Naive thymus-derived CD8-positive, alpha-beta T cell (primary cell): ENCODE results near the gene MGAT4B. TPM values are rescaled to one million over a fixed set of nuclear protein-coding genes. Genes with fewer than 3 reads are reported as not detected.
A peak's percentile ranks its signal among the peaks of the same experiment; 100 is the strongest.
"Not testable (repeated sequence)": the region's sequence is repeated elsewhere in the genome, so short reads cannot be mapped to it uniquely, and the experiment has no call there.

Experiments used
- ATAC-seq, 2 donors: fragments of 150-1000 bp; cut with Tn5 transposase in 1 of 2; sonication (Bioruptor Pico), chemical (Tn5 transposase) in 1 of 2; 1 replicate in 1 of 2; 2 replicates in 1 of 2; pipeline ENCODE4 v1.10.0; 2021; ENCODE audit warnings: mild to moderate bottlenecking in 2 of 2, moderate library complexity in 2 of 2
- POLR2A ChIA-PET: fragments of 350-600 bp; sonication (Branson Sonifier 250); formaldehyde crosslinking; loops from one replicate; lab custom pipeline; 2021; ENCODE audit warnings: antibody characterized with exemption; lab: Charles Lee
- DNase-seq, 10 donors: peaks; one replicate each; pipeline versions ENCODE4 v3.0.0 to v3.0.0-alpha.2; 2020 to 2022
- H3K27ac Mint-ChIP-seq, 10 donors: one replicate each; pipeline ENCODE4 v1.8.0; 2020 to 2022; ENCODE audit warnings: mild to moderate bottlenecking in 10 of 10, mixed read lengths in 10 of 10, moderate library complexity in 4 of 10, inconsistent platforms in 1 of 10
- H3K27me3 Mint-ChIP-seq, 5 donors: one replicate each; pipeline ENCODE4 v1.8.0; 2021 to 2022; ENCODE audit warnings: mixed read lengths in 5 of 5
- H3K36me3 Mint-ChIP-seq, 3 donors: one replicate each; pipeline ENCODE4 v1.8.0; 2020 to 2022; ENCODE audit warnings: mixed read lengths in 3 of 3, mild to moderate bottlenecking in 2 of 3, inconsistent platforms in 1 of 3
- H3K4me1 Mint-ChIP-seq, 4 donors: one replicate each; pipeline ENCODE4 v1.8.0; 2021 to 2022; ENCODE audit warnings: mixed read lengths in 4 of 4
- H3K4me3 Mint-ChIP-seq, 10 donors: one replicate each; pipeline ENCODE4 v1.8.0; 2020 to 2022; ENCODE audit warnings: mild to moderate bottlenecking in 10 of 10, mixed read lengths in 10 of 10, moderate library complexity in 6 of 10, inconsistent platforms in 1 of 10
- H3K9me3 Mint-ChIP-seq, 9 donors: one replicate each; pipeline ENCODE4 v1.8.0; 2020 to 2022; ENCODE audit warnings: mixed read lengths in 9 of 9, mild to moderate bottlenecking in 3 of 9, inconsistent platforms in 1 of 9, moderate library complexity in 1 of 9
- polyA plus RNA-seq, 3 donors: library from polyadenylated mRNA; unstranded; fragments of 300-500 nt; fragmentation: Illumina TruSeq; gene quantifications; one replicate each; pipeline ENCODE4 v1.2.3, GENCODE V29; 2021
- total RNA-seq, 8 experiments: library from RNA in 2 of 8; stranded (reverse) in 2 of 8; gene quantifications; one replicate each; pipeline ENCODE4 v1.2.3 and lab custom pipeline; 2021 to 2026

Gene MGAT4B
- total RNA-seq = 100 to 1,000 TPM; 170 to 175 TPM
- polyA plus RNA-seq = 10 to 100 TPM in 2 of 3 donors, 1 to 10 TPM in 1; 7.8 to 20.9 (median 13.5) TPM
- 45.8 to 133 (median 70.4) reads per million in 6 experiments for total RNA-seq (lab: John Stamatoyannopoulos, UW)

GRCh38 chr5:179806250-179807048 lies at the start of gene MGAT4B:
TSS of gene MGAT4B (minus strand) at chr5:179806866. CDS start at chr5:179806583, 283 bp downstream.
- DNase-seq (peak in 7 of 10 donors; percentile 41 to 61 (median 54)), ATAC-seq (peak; percentile 73 to 74)
- peak within 1 kb of the TSS in 5 of 10 donors; percentile 15 to 78 (median 65) for H3K27ac Mint-ChIP-seq
- H3K27me3 Mint-ChIP-seq = peaks cover 0 to 3% (median 0%) of the 10 kb centered on the region in 5 donors
- H3K36me3 Mint-ChIP-seq = peaks cover 0 to 4% (median 2%) of the 10 kb centered on the region in 3 donors
- peaks cover 22 to 41% (median 36%) of the 10 kb centered on the region in 4 donors for H3K4me1 Mint-ChIP-seq
- POLR2A ChIA-PET = interaction anchor here (0.6 to 7.8 kb wide), 11 partner anchors 10 to 183 kb away, joined by 3 to 154 read pairs (median 5); partner anchors contain the start of genes HNRNPH1, LTC4S, MRNIP and SQSTM1
- peak within 1 kb of the TSS; percentile 62 to 88 (median 78) for H3K4me3 Mint-ChIP-seq
- no peaks in the 10 kb centered on the region for H3K9me3 Mint-ChIP-seq

- Mint-ChIP-seq H3K27ac (no peak overlapping the region), H3K27me3 (no peaks in the 10 kb centered on the region), H3K4me3 (no peak overlapping the region), H3K36me3 (peaks cover 0 to 23% (median 11%) of the 10 kb centered on the region in 3 donors), H3K4me1 (peaks cover 13 to 47% (median 30%) of the 10 kb centered on the region in 4 donors), H3K9me3 (no peaks in the 10 kb centered on the region)
- ATAC-seq = no peak
- DNase-seq = no peak
- POLR2A ChIA-PET = no interaction called here
These were observed 47.7 kb upstream of the MGAT4B start for GRCh38 chr5:179854356-179854755.

GRCh38 chr5:179852993-179853547 lies 46.4 kb upstream of the MGAT4B start:
- ATAC-seq (no peak), DNase-seq (no peak)
- peak overlapping the region in 1 of 10 donors; percentile 39 for H3K4me3 Mint-ChIP-seq
- peaks cover 0 to 23% (median 11%) of the 10 kb centered on the region in 3 donors for H3K36me3 Mint-ChIP-seq
- no peak overlapping the region for H3K27ac Mint-ChIP-seq
- peaks cover 9 to 41% (median 29%) of the 10 kb centered on the region in 4 donors for H3K4me1 Mint-ChIP-seq
- H3K27me3 Mint-ChIP-seq = no peaks in the 10 kb centered on the region
- POLR2A ChIA-PET = no interaction called here
- H3K9me3 Mint-ChIP-seq = no peaks in the 10 kb centered on the region

- Mint-ChIP-seq H3K4me1 (peaks cover 3 to 7% (median 7%) of the 10 kb centered on the region in 4 donors), H3K27ac (peak overlapping the region in 2 of 10 donors; percentile 60 to 70), H3K27me3 (no peaks in the 10 kb centered on the region), H3K9me3 (peaks cover 0 to 6% (median 0%) of the 10 kb centered on the region in 9 donors), H3K4me3 (no peak overlapping the region), H3K36me3 (peaks cover 1 to 59% (median 23%) of the 10 kb centered on the region in 3 donors)
- no peak for DNase-seq
- POLR2A ChIA-PET = no interaction called here
- no peak for ATAC-seq
These were observed 35.0 kb upstream of the MGAT4B start for GRCh38 chr5:179841621-179842020.

- DNase-seq (no peak), ATAC-seq (no peak)
- Mint-ChIP-seq H3K36me3 (peaks cover 7 to 68% (median 21%) of the 10 kb centered on the region in 3 donors), H3K27me3 (no peaks in the 10 kb centered on the region), H3K4me1 (peaks cover 11 to 16% (median 16%) of the 10 kb centered on the region in 4 donors), H3K9me3 (peaks cover 0 to 5% (median 0%) of the 10 kb centered on the region in 9 donors), H3K27ac (peak overlapping the region in 2 of 10 donors; percentile 41 to 44), H3K4me3 (no peak overlapping the region)
- POLR2A ChIA-PET = no interaction called here
These were observed 34.1 kb upstream of the MGAT4B start for GRCh38 chr5:179840766-179841165.

GRCh38 chr5:179840321-179840720 lies 33.7 kb upstream of the MGAT4B start:
- Mint-ChIP-seq H3K27me3 (no peaks in the 10 kb centered on the region), H3K27ac (peak overlapping the region in 2 of 10 donors; percentile 44 to 49), H3K4me1 (peaks cover 12 to 20% (median 18%) of the 10 kb centered on the region in 4 donors), H3K36me3 (peaks cover 7 to 72% (median 20%) of the 10 kb centered on the region in 3 donors), H3K4me3 (no peak overlapping the region), H3K9me3 (peaks cover 0 to 4% (median 0%) of the 10 kb centered on the region in 9 donors)
- ATAC-seq = no peak
- no peak for DNase-seq
- POLR2A ChIA-PET = interaction anchor here (0.6 kb wide), 2 partner anchors 31 to 161 kb away, joined by 4 to 5 read pairs; no protein-coding TSS in a partner anchor

GRCh38 chr5:179839328-179840256 lies 32.9 kb upstream of the MGAT4B start:
- DNase-seq = no peak
- Mint-ChIP-seq H3K4me1 (peaks cover 13 to 21% (median 18%) of the 10 kb centered on the region in 4 donors), H3K36me3 (peaks cover 7 to 76% (median 15%) of the 10 kb centered on the region in 3 donors)

GRCh38 chr5:179837076-179838011 lies 30.7 kb upstream of the MGAT4B start:
- peak overlapping the region in 4 of 10 donors; percentile 30 to 55 (median 48) for H3K4me3 Mint-ChIP-seq
- ATAC-seq (no peak), DNase-seq (no peak)
- peaks cover 12 to 83% (median 22%) of the 10 kb centered on the region in 3 donors for H3K36me3 Mint-ChIP-seq
- H3K27me3 Mint-ChIP-seq = no peaks in the 10 kb centered on the region
- peak overlapping the region; percentile 79 to 96 (median 90) for H3K27ac Mint-ChIP-seq
- POLR2A ChIA-PET = interaction anchor here (0.7 to 3.0 kb wide), 7 partner anchors 13 to 231 kb away, joined by 3 to 13 read pairs (median 3); partner anchors contain the start of genes MRNIP and SQSTM1
- H3K9me3 Mint-ChIP-seq = no peaks in the 10 kb centered on the region
- H3K4me1 Mint-ChIP-seq = peaks cover 15 to 23% (median 20%) of the 10 kb centered on the region in 4 donors

More at GRCh38 chr5:179839328-179840256, 32.9 kb upstream of the MGAT4B start:
- H3K27me3 Mint-ChIP-seq = no peaks in the 10 kb centered on the region
- ATAC-seq = no peak
- peak overlapping the region in 3 of 10 donors; percentile 27 to 74 (median 32) for H3K27ac Mint-ChIP-seq
- POLR2A ChIA-PET = interaction anchor here (0.6 to 3.0 kb wide), 3 partner anchors 18 to 160 kb away, joined by 4 to 13 read pairs (median 5); partner anchors contain the start of gene MRNIP
- no peak overlapping the region for H3K4me3 Mint-ChIP-seq
- H3K9me3 Mint-ChIP-seq = no peaks in the 10 kb centered on the region

- ATAC-seq (peak; percentile 86 to 92), DNase-seq (peak; percentile 38 to 78 (median 49))
- H3K4me3 Mint-ChIP-seq = peak overlapping the region in 9 of 10 donors; percentile 22 to 61 (median 46)
- POLR2A ChIA-PET = interaction anchor here (0.5 to 3.0 kb wide), 7 partner anchors 14 to 230 kb away, joined by 3 to 13 read pairs (median 4); partner anchors contain the start of genes MRNIP and SQSTM1
- no peaks in the 10 kb centered on the region for H3K27me3 Mint-ChIP-seq
- H3K36me3 Mint-ChIP-seq = peaks cover 12 to 86% (median 22%) of the 10 kb centered on the region in 3 donors
- H3K27ac Mint-ChIP-seq = peak overlapping the region; percentile 79 to 96 (median 90)
- no peaks in the 10 kb centered on the region for H3K9me3 Mint-ChIP-seq
- peaks cover 15 to 23% (median 20%) of the 10 kb centered on the region in 4 donors for H3K4me1 Mint-ChIP-seq
These were observed 29.8 kb upstream of the MGAT4B start for GRCh38 chr5:179836225-179837019.

- not testable (repeated sequence) for DNase-seq, H3K4me3 Mint-ChIP-seq, ATAC-seq, H3K9me3 Mint-ChIP-seq, H3K27ac Mint-ChIP-seq, H3K27me3 Mint-ChIP-seq
- POLR2A ChIA-PET = interaction anchor here (0.6 to 0.7 kb wide), 2 partner anchors 23 to 218 kb away, joined by 3 to 4 read pairs; no protein-coding TSS in a partner anchor
- peaks cover 12 to 86% (median 22%) of the 10 kb centered on the region in 3 donors for H3K36me3 Mint-ChIP-seq
- H3K4me1 Mint-ChIP-seq = peaks cover 15 to 23% (median 20%) of the 10 kb centered on the region in 4 donors
These were observed 28.2 kb upstream of the MGAT4B start for GRCh38 chr5:179834871-179835270.
